ENCODE data around the gene PKDREJ. TPM values are rescaled to one million over a fixed set of nuclear protein-coding genes. Genes with fewer than 3 reads are reported as not detected.

The PKDREJ gene
- total RNA-seq, 2 donors from 2014 or later: 0.68 TPM; not detected in 1

- Histone ChIP-seq H3K27ac (no peak overlapping the region), H3K27me3 (replicated peaks; ENCODE audit: insufficient read depth) (no peaks in the 10 kb centered on the region), H3K4me3 (no peak overlapping the region), H3K36me3 (peaks cover 0 to 18% of the 10 kb centered on the region in 2 donors), H3K9me3 (no peaks in the 10 kb centered on the region), H3K4me1 (replicated peaks) (no peaks in the 10 kb centered on the region)
- 87% methylated on average over 7 of the region's 7 CpGs for WGBS
- intact Hi-C loops (cut with DNase I): no loop called here
- DNase-seq (ENCODE audit: low spot score): no peak
- TF ChIP-seq POLR2AphosphoS5 (IDR thresholded peaks at IDR 0.05) (no peak), POLR2A (IDR thresholded peaks at IDR 0.05) (no peak), CTCF (IDR thresholded peaks at IDR 0.05) (no peak)
Measured at GRCh38 chr22:46288846-46289243, 25.7 kb upstream of the PKDREJ start.

- no peaks in the 10 kb centered on the region for H3K9me3 ChIP-seq
- 78% methylated on average over 23 of the region's 24 CpGs for WGBS
- no peak for DNase-seq (ENCODE audit: low spot score)
- no peaks in the 10 kb centered on the region for H3K4me1 ChIP-seq (replicated peaks)
- H3K36me3 ChIP-seq: peaks cover 0 to 19% of the 10 kb centered on the region in 2 donors
- H3K27me3 ChIP-seq (replicated peaks; ENCODE audit: insufficient read depth): no peaks in the 10 kb centered on the region
- no peak overlapping the region for H3K4me3 ChIP-seq
- no peak overlapping the region for H3K27ac ChIP-seq
- TF ChIP-seq CTCF (IDR thresholded peaks at IDR 0.05) (no peak), POLR2A (IDR thresholded peaks at IDR 0.05) (no peak), POLR2AphosphoS5 (IDR thresholded peaks at IDR 0.05) (no peak)
- intact Hi-C loops (cut with DNase I): no loop called here
Measured at GRCh38 chr22:46287873-46288751, 25.0 kb upstream of the PKDREJ start.

- no peak for DNase-seq (ENCODE audit: low spot score)
- 90% methylated on average over 14 of the region's 15 CpGs for WGBS
- intact Hi-C loops (cut with DNase I): no loop called here
- no peak overlapping the region for H3K4me3 ChIP-seq
- peaks cover 0 to 14% of the 10 kb centered on the region in 2 donors for H3K36me3 ChIP-seq
- no peaks in the 10 kb centered on the region for H3K4me1 ChIP-seq (replicated peaks)
- H3K9me3 ChIP-seq: no peaks in the 10 kb centered on the region
- TF ChIP-seq POLR2AphosphoS5 (IDR thresholded peaks at IDR 0.05) (no peak), POLR2A (IDR thresholded peaks at IDR 0.05) (no peak), CTCF (IDR thresholded peaks at IDR 0.05) (no peak)
- no peaks in the 10 kb centered on the region for H3K27me3 ChIP-seq (replicated peaks; ENCODE audit: insufficient read depth)
- H3K27ac ChIP-seq: no peak overlapping the region
Measured at GRCh38 chr22:46286941-46287872, 24.1 kb upstream of the PKDREJ start.

- Histone ChIP-seq H3K27ac (no peak overlapping the region), H3K4me3 (no peak overlapping the region), H3K9me3 (no peaks in the 10 kb centered on the region), H3K36me3 (peaks cover 0 to 19% of the 10 kb centered on the region in 2 donors), H3K4me1 (replicated peaks) (no peaks in the 10 kb centered on the region), H3K27me3 (replicated peaks; ENCODE audit: insufficient read depth) (no peaks in the 10 kb centered on the region)
- DNase-seq (ENCODE audit: low spot score): no peak
- TF ChIP-seq POLR2AphosphoS5 (IDR thresholded peaks at IDR 0.05): no peak
- no peak for TF ChIP-seq POLR2A (IDR thresholded peaks at IDR 0.05)
- no peak for TF ChIP-seq CTCF (IDR thresholded peaks at IDR 0.05)
- intact Hi-C loops (cut with DNase I): no loop called here
- WGBS: 93% methylated on average over 3 of the region's 3 CpGs
Measured at GRCh38 chr22:46286006-46286405, 22.9 kb upstream of the PKDREJ start.

All from prostate gland (tissue), 2 donors.